Stimulated activated CD8-positive, alpha-beta memory T cell treated with anti-CD3 and anti-CD28 coated beads, Interleukin-7, amount 100 ng/mL, for 4 hours (primary cell): ENCODE results near the gene ELMO1.

Experiments
- DNase-seq, 2 donors: peaks; one replicate each; pipeline ENCODE4 v3.0.0-alpha.2; 2020; ENCODE audit warnings: low read depth in 2 of 2

Gene ELMO1

GRCh38 chr7:36919738-36920137 lies 528.9 kb downstream of the ELMO1 start:
- no peak for DNase-seq

- no peak for DNase-seq
Observed at GRCh38 chr7:36918591-36918990, 530.1 kb downstream of the ELMO1 start.

- no peak for DNase-seq
Observed at GRCh38 chr7:36916619-36917018, 532.0 kb downstream of the ELMO1 start.

DNA sequence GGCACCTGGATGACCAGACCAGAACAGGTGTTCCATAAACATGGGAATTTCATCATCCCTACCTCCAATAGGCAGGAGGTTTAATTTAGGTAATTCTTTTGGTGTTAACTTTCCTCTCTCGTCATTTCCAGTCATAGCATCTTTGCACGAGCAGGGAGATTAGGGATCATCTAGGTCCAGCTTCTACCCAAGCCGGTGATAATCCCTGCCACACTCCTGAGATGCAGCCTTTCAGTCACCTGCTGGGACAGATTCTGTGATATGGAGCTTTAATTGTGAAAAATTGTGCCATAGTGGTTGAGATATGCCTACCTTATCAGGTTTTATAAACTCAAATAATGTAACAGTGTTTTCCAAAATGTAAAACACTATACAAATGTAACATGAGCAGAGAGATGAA lies 532.5 kb downstream of the ELMO1 start:
- DNase-seq = no peak

DNA sequence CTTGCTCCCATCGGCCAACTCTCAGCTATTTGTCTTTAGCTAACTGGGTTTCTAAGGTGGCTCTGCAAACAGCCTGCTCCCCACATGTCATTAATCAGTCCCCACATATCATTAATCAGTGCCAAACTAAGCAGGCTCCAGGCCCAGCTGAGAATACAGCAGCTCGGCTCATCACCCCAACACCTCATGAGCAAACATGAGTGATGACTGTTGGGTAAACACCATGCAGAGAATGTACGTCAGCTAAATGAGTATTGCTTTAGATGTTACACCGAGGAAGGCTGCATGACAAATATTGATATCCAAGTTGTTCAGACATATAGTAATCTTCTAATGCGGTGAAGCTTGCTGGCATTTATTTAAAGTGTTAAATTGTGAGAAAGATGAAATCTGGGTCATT lies 536.9 kb downstream of the ELMO1 start:
- DNase-seq = no peak

DNA sequence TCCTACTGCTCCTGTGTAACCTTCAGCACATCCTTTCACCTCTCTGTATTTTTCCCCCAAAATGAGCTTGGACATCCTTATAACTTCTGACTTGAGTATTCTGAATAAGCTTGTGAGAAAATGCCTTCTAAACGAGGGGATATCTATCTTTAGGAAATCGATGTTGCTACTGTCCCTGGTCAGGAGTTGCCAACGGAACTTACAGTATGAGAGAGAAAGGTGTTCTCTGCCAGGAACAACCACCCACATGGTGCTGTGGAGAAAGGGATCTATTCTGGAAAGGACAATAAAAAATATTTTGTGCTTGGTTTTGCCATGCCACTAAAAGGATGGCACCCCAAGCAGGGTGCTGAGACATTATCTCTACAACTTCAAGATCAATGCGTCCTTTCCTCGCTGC lies 537.8 kb downstream of the ELMO1 start:
- no peak for DNase-seq

DNA sequence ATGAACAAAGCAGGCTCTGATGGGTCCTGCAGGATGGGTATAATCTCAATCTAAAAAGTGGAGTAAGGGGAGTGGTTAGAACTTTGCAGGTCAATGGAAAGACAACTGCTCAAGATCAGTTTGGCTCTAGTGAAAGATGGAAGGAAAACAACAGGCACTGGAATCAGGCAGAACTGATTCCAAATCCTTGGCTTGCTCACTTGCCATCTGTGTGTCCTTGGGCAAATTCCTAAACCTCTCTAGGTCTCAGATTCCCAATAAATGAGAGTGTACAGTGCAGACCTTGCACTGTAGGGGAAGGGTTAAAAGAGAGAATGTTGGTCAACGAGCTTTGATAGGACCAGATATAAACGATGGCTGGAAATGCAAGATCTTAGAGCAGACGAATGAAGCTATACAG lies 538.3 kb downstream of the ELMO1 start:
- no peak for DNase-seq

GRCh38 chr7:36906956-36907635 lies 541.6 kb downstream of the ELMO1 start:
- DNase-seq = no peak

DNA sequence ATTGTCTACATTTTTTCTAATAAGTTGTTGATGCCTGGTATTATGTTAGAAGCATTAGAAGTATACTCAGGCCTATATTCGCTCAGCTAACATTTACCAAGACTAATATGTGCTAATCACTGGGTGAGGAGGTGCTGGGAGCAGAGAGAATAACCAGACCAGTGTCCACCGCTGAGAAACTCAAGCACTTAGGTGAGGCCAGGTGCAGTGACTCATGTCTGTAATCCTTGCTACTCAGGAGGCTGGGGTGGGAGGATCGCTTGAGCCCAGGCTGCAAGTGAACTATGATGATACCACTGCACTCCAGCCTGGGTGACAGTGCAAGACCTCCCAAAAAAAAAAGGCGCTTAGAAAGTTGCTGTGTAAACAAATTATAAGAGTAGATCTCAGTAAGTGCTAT lies 542.2 kb downstream of the ELMO1 start:
- DNase-seq = no peak

DNA sequence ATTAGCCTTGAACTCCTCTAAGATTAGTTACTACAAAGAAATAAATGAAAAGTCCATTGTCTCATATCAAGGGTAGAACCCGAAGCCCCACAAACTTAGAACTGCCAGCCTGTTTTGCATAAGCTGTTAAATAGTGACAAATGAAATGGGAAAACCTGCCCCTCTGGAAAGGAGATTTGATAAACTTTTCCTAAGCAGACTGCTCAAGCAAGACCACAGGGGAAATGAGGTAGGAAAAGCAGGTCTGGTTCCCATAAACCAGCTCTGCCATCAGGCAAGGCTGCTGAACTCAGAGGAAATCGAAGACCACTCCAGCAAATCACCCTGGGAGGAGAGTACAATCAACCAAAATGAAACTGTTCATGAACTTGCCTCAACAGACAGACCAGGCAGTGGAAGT lies 542.8 kb downstream of the ELMO1 start:
- DNase-seq = no peak

DNA sequence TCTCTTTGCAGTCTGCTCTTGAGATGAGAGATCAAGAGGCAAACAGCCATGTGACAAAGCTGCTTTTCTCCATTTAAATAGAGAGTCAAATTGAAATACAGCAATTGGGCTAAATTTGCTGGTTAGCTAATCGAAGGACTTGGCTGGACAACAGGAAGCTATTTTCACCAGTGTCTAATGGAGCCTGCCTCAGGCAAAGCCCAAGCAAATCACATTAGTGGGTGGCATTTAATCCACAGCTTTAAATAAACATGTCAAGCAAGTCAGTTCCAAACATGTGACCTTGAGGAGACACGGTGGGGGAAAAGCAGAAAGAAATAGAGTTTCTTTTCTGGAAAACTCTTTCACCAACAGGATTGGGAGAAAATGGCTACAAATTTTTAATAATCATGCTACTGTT lies 543.9 kb downstream of the ELMO1 start:
- no peak for DNase-seq

DNA sequence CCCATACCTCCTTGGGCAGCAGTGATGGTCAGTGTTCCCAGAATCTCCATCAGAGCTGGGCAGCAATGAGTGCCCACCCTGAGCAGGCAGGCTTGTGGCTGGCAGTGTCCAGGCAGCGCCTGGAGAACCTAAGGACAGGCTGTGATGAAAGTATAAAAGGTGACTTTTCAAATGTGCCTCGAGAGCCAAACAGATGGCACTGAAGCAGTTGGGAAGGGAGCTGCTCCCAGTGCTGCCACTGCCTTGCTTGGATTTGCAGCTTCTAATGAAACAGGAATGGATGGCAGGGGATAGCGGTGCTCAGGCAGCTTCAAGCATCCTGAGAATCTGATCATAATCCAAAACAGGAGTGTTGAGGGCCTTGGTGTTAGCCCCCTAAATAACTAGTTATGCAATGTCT lies 544.6 kb downstream of the ELMO1 start:
- DNase-seq = no peak

DNA sequence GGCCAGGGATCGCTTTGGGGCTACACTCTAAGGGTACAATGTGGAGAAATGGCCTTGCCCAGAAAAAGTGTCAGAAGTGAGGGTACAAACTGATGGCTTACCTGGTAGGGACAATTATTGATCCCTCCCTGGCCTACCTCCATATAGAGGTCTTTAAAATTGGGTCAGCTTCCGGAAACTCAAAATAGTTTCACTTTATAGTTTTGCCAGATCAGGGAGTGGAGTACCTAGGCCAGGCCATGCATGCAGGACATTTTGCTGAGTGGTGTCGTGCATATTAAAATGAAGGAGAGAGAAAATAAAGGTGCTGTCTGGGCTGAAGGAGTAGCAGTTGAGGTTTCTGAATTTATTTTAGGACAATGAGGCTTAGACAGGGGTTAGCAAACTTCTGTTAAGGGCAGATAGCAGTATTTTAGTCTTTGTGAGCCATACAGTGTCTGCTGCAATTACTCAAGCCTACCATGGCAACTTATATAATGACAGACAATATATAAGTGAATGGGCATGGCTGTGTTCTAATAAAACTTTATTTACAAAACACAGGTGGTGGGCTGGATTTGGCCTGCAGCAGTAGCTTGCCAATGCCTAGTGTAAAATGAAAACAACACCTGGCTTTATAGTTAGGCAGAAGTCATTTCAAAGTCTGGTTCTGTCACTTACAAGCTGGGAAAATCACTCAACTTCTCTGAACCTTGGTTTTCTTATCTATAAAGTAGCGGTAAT lies 547.5 kb downstream of the ELMO1 start:
- DNase-seq = no peak

GRCh38 chr7:36898186-36898585 lies 550.5 kb downstream of the ELMO1 start:
- DNase-seq = no peak

DNA sequence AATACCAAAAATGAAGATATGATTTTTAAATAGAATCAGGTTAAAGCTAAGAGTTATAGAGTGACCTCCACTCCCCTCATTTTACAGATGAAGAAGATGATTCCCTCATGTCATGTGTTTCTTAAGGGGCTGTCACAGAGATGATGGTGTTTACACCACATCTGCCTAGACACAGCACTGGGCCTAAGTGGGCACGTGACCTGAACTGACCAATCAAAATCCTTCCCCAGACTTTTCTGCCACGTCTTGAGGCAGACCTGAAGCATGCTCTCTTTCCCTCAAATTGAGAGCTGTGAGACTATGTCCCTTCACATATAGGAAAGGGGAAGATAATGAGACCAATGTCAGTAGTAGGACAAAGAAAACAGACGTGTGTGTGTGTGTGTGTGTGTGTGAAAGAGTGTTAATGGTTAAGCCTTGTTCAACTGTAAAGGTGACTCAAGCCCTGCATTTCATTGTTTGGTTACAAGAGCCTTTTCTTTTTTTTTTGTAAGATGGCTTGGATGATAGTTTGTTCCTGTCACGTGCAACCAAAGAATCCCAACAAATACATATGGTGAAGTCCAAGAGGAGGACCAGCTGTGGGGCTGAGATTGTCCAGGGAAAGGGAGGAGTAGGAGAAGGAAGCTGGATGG lies 551.6 kb downstream of the ELMO1 start:
- no peak for DNase-seq

DNA sequence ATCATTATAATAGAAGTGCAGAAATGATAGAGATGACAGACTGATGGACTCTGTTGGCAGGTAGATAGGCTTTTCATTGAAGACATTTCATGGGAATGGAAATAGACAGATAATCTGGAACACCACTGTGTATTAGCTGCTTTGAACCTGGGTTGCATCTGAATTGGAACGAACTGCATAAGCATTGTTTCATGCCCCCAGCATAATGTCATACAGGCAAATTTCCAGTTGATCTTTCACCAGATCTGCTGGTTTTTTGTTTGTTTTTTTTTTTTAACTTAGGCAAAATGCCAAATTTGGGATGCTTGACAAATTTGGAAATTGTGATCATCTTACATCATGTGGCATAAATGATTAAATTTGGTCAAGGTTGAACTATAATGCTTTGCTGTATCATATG lies 552.2 kb downstream of the ELMO1 start:
- DNase-seq = no peak

DNA sequence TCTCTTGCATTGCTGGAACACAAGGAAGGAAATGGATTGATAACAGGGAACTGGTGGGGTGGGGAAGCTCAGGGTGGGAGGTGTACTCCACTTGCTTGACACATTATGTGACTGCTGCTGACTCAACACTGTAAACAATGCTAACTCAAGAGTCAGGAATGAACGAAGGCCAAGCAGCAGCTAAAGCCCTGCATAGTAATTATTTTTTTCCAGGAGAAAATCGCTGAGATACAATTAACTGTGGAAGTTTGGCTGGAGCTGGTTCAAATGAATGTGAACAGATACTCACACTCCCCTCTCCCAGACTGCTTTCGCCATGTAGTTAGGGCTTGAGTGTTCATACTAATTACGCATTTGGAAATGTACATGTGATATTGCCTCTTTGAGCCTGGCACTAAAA lies 553.5 kb downstream of the ELMO1 start:
- no peak for DNase-seq

DNA sequence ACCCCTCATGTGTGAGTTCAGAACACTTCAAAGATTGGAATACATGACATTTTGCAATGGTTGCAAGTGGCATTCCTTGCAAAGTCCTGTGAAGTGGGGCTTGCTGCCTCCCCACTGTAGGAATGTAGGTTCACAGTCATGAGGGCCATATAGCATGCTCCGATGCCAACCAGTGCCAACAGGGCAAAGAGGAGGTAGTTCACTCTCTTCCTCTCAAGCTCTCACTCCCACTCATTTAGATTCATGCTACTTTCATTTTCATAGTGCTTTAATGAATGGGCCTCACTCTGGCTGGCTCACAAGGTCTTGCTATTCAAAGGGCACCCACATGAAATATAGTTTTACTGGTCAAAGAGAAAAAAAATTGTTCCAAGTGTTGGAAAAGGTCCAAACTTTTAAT lies 554.5 kb downstream of the ELMO1 start:
- DNase-seq = no peak

DNA sequence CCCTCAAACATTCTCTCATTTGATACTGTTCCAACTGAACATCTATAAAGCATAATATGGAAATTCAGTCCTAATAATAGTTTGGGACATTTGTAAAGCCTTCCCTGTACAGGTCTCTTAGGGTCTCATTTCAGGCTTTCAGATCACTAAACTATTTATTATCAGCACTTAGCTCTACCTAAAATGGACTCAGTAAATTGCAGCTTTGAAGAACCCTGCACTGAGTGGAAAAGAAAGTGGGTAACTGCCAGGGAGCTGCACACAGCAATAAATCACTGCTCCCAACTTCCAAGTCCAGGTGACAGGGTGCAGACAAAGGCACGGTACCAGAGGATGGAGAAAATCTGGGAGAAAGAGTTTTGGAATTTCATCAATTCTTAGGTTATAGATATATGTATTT lies 559.5 kb downstream of the ELMO1 start:
- no peak for DNase-seq

DNA sequence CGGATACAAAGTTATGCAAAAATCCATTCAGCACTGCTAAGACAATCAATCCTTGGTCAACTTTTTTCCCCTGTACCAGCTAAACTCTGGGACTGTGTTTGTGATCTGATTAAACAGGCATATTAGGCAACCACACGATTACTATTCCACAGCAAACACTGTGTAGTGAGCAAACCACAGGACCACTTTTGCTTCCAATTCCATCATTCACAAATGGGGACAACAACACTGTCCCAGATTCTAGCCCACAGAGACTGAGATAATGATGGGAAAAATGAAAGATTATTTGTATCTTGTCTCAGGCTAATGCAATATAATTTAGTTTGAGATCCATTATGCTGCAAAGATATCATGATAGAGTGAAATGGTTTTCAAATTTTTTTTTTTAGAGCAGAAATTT lies 560.7 kb downstream of the ELMO1 start:
- no peak for DNase-seq

DNA sequence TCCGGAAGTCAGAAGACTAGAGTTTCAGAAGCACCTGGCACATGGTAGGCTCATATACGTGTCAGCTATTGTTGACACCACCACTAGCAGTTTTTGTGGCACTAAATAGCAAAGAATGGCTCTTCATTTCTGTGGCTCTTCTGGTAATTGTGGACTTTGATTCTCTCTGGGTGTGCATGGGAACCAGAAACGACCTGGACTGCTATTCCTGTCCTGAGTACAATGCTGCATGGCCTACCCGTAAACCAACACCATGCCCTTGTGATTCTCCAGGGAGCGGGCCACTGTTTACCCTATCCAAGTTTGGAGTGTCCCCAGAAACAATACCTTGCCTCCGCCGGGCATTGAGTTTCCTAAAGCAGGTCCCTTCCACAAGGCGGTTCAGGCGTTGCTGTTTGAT lies 561.4 kb downstream of the ELMO1 start:
- DNase-seq = no peak

- DNase-seq = no peak
Observed at GRCh38 chr7:36884910-36885309, 563.8 kb downstream of the ELMO1 start.

DNA sequence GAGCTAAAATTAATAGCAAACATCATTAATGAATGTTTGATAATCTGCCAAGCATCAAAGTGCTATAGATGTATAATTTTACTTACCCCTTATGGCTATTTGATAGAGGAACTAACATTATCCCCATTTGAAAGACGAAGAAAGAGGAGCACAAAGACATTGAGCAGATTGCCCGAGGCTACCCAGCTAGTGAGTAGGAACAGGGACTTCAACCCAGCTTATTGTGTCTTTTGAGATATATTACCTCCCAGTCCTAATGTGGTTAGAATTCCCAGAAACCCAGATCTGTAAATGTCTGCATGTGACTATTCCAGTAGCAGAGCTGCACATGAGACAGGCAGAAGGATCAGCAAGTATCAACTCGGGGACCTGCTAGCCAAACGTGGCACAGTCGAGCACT lies 564.3 kb downstream of the ELMO1 start:
- no peak for DNase-seq
